Activated CD4-positive, CD25-positive, alpha-beta regulatory T cell treated with anti-CD3 and anti-CD28 coated beads, Interleukin-2, amount 50 U/mL, for 16 hours (primary cell): ENCODE measurements around the gene MRPL28.

Experiments used
- DNase-seq: peaks from one replicate; pipeline ENCODE4 v3.0.0-alpha.2; 2020; ENCODE audit warnings: low read depth, low spot score

Gene MRPL28

GRCh38 chr16:317583-317982 is 52.8 kb downstream of the MRPL28 start:
- no peak for DNase-seq
